Adrenal gland (tissue), 12 donors: ENCODE data around the gene JAGN1. TPM values are rescaled to one million over a fixed set of nuclear protein-coding genes. Genes with fewer than 3 reads are reported as not detected.
"Not testable (repeated sequence)": the region's sequence is repeated elsewhere in the genome, so short reads cannot be mapped to it uniquely, and the experiment has no call there.

ENCODE experiments used
- DNase-seq, 7 donors: peaks; one replicate each; pipeline ENCODE4 v3.0.0-alpha.2; 2019 to 2020
- H3K27ac ChIP-seq, 5 donors: fragments of 200-600 bp; sonication (generic) in 4 of 5; 1 replicate in 3 of 5; 2 replicates in 2 of 5; pipeline versions ENCODE4 v1.5.1 to v1.8.0; 2016 to 2020; ENCODE audit warnings: mild to moderate bottlenecking in 1 of 5
- H3K27me3 ChIP-seq: fragments of 200-600 bp; 2 replicates; pipeline ENCODE4 v1.8.0; 2021
- H3K36me3 ChIP-seq, 2 donors: fragments of 200-600 bp; replicated peaks in 1 of 2; 1 replicate in 1 of 2; 2 replicates in 1 of 2; pipeline versions ENCODE4 v1.5.1 to v1.8.0; 2018 to 2022
- H3K4me1 ChIP-seq, 2 donors: fragments of 200-600 bp; replicated peaks in 1 of 2; 1 replicate in 1 of 2; 2 replicates in 1 of 2; pipeline versions ENCODE4 v1.5.1 to v1.8.0; 2018 to 2021
- H3K4me3 ChIP-seq, 4 donors: fragments of 200-600 bp; sonication (generic) in 3 of 4; one replicate each; pipeline ENCODE4 v1.5.1; 2016 to 2018
- H3K9me3 ChIP-seq, 3 donors: fragments of 200-600 bp; sonication (generic) in 1 of 3; replicated peaks in 1 of 3; 1 replicate in 2 of 3; 2 replicates in 1 of 3; pipeline versions ENCODE4 v1.5.1 to v1.8.0; 2016 to 2021
- POLR2A ChIP-seq, 2 donors: fragments of 450-650 bp; IDR thresholded peaks; one replicate each; pipeline ENCODE4 v1.6.1; 2017; ENCODE audit warnings: antibody characterized with exemption in 2 of 2, mild to moderate bottlenecking in 2 of 2, moderate library complexity in 1 of 2
- WGBS, 4 donors: extraction: QIAGEN DNeasy Blood & Tissue Kit in 2 of 4; methylation state at CpG; one replicate each; pipeline versions ENCODE4 v1.1.5 to v1.1.7; 2013 to 2017; 5-methylcytosine and 5-hydroxymethylcytosine counted together
- intact Hi-C, 2 donors: fragments of 100-400 bp; cut with DNase I; formaldehyde crosslinking; loops; one replicate each; pipeline versions ENCODE4 v1.14.1 to v1.15.0; 2022 to 2023
- polyA plus RNA-seq, 3 donors: library from polyadenylated mRNA; stranded (reverse); fragments of 200-250 nt in 2 of 3; fragments of 350-450 nt in 1 of 3; fragmentation: Illumina TruSeq in 1 of 3; extraction: RNeasy Lipid Tissue Mini Kit (QIAGEN cat#74804) in 1 of 3; gene quantifications; one replicate each; pipeline ENCODE4 v1.2.3, GENCODE V29; 2013 to 2014
- total RNA-seq, 9 donors: library from RNA; depleted of rRNA in 4 of 9; stranded (reverse); fragments of >200 nt in 4 of 9; fragments of 120-200 nt in 1 of 9; fragmentation: NEBNext Ultra II Directional in 1 of 9; extraction: Animal tissue kit (Norgen Biotek cat#: 25700) in 1 of 9; gene quantifications; one replicate each; pipeline versions ENCODE4 v1.1.0 to v1.2.4, GENCODE V29; 2013 to 2023
- TF ChIP-seq, protein P1 (sequence below), 6 experiments: fragments of 450-650 bp in 4 of 6; fragments of 200-600 bp in 2 of 6; sonication (generic) in 1 of 6; IDR thresholded peaks; 1 replicate in 5 of 6; 2 replicates in 1 of 6; pipeline versions ENCODE4 v1.5.1 to v1.8.0; 2016 to 2021; ENCODE audit warnings: antibody characterized with exemption in 6 of 6, mild to moderate bottlenecking in 2 of 6, moderate library complexity in 1 of 6
- donor health status: healthy with polysubstance abuse.
- donor health status: Bipolar disorder and iron deficiency.
- donor health status: DM: yes; HTN: yes; CAD: no.
- donor health status: DM: no; HTN: no; CAD: no.
- donor health status: DM: no; HTN: no; CAD: no.
- donor health status: DM: yes; HTN: yes; CAD: no.

The JAGN1 gene
- total and polyA plus RNA-seq, 12 donors, result 31.4 to 116 (median 60.7) TPM

DNA sequence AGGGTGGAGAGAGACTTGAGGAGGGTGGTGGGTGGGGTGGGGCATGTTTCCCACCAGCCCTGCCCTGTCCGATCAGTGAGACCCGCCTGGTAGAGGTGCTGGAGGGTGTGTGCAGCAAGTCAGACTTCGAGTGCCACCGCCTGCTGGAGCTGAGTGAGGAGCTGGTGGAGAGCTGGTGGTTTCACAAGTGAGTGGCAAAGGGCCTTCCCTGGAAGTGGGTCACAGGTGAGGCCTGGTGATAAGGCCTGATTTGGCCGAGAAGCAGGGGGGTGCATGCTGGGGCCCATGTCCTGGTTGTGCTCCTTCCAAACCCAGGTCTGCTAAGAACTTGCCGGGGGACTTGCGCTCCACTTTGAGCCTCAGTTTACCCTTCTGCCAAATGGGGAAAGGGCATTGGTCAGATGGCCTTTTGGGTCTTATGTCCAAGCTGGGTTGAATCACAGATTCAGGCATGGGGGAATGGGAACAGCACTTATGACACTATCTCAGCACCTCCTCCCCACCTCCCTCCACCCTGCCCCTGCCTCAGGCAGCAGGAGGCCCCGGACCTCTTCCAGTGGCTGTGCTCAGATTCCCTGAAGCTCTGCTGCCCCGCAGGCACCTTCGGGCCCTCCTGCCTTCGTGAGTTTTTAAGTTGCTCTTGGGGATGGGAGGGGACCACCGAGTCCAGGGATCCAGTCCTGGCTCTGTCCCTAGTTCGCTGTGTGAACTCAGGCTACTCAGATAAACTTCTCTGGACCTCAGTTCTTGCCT is 47.3 kb downstream of the JAGN1 start:
- intact Hi-C loops, result no loop called here
- H3K36me3 ChIP-seq, result peaks cover 0 to 20% of the 10 kb centered on the region in 2 donors

DNA sequence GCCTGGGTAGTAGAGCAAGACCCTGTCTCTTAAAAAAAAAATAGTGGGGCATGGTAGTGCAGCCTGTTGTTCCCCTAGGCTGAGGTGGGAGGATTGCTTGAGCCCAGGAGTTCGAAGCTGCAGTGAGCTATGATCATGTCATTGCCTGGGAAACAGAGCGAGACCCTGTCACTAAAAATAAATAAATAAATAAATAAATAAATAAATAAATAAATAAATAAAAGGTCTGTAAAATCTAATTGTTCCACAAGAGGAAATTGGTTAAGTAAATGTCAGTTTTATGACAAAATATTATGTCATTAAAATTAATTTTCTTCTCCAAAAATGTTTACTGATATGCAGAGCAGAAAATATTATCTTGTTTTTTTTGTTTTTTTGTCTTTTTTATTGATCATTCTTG is 48.6 kb downstream of the JAGN1 start:
- intact Hi-C loops, result no loop called here
- Histone ChIP-seq H3K36me3 (peaks cover 0 to 20% of the 10 kb centered on the region in 2 donors), H3K9me3 (no peaks in the 10 kb centered on the region), H3K27ac (no peak overlapping the region), H3K27me3 (no peaks in the 10 kb centered on the region), H3K4me3 (no peak overlapping the region), H3K4me1 (peaks cover 15 to 16% of the 10 kb centered on the region in 2 donors)
- no peak for DNase-seq
- WGBS, 4 donors, result 94 to 98% (median 96%) methylated on average over 2 of the region's 2 CpGs
- TF ChIP-seq POLR2A (IDR thresholded peaks at IDR 0.05), result no peak

More for the DNA sequence above, 47.3 kb downstream of the JAGN1 start:
- no peaks in the 10 kb centered on the region for H3K27me3 ChIP-seq
- H3K4me3 ChIP-seq, result no peak overlapping the region
- DNase-seq, result no peak
- peaks cover 17 to 21% of the 10 kb centered on the region in 2 donors for H3K4me1 ChIP-seq
- H3K9me3 ChIP-seq, result no peaks in the 10 kb centered on the region
- no peak overlapping the region for H3K27ac ChIP-seq
- WGBS, 4 donors, result 91 to 96% (median 91%) methylated on average over 6 to 13 of the region's 13 CpGs
- no peak for TF ChIP-seq POLR2A (IDR thresholded peaks at IDR 0.05)
- TF ChIP-seq, protein P1, sequence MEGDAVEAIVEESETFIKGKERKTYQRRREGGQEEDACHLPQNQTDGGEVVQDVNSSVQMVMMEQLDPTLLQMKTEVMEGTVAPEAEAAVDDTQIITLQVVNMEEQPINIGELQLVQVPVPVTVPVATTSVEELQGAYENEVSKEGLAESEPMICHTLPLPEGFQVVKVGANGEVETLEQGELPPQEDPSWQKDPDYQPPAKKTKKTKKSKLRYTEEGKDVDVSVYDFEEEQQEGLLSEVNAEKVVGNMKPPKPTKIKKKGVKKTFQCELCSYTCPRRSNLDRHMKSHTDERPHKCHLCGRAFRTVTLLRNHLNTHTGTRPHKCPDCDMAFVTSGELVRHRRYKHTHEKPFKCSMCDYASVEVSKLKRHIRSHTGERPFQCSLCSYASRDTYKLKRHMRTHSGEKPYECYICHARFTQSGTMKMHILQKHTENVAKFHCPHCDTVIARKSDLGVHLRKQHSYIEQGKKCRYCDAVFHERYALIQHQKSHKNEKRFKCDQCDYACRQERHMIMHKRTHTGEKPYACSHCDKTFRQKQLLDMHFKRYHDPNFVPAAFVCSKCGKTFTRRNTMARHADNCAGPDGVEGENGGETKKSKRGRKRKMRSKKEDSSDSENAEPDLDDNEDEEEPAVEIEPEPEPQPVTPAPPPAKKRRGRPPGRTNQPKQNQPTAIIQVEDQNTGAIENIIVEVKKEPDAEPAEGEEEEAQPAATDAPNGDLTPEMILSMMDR (IDR thresholded peaks at IDR 0.05), result no peak

DNA sequence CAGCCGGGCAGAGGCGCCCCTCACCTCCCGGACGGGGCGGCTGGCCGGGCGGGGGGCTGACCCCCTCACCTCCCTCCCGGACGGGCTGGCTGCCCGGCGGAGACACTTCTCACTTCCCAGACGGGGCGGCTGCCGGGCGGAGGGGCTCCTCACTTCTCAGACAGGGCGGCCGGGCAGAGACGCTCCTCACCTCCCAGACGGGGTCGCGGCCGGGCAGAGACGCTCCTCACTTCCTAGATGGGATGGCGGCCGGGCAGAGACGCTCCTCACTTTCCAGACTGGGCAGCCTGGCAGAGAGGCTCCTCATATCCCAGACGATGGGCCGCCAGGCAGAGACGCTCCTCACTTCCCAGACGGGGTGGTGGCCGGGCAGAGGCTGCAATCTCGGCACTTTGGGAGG is 49.5 kb downstream of the JAGN1 start:
- intact Hi-C loops, result loop anchor here in 1 of 2 donors (10.0 kb wide), 1 partner anchor 215 kb away; no protein-coding TSS in a partner anchor

DNA sequence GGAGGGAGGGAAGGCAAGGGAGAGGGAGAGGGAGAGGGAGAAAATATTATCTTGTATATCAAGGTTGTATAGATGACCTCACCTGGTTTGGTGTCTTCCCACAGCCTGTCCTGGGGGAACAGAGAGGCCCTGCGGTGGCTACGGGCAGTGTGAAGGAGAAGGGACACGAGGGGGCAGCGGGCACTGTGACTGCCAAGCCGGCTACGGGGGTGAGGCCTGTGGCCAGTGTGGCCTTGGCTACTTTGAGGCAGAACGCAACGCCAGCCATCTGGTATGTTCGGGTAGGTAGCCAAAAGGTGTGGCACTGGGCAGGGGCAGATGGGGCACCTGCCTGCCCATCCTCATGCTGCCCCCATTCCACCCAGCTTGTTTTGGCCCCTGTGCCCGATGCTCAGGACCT is 50.3 kb downstream of the JAGN1 start:
- H3K36me3 ChIP-seq, result peaks cover 0 to 20% of the 10 kb centered on the region in 2 donors
- TF ChIP-seq, protein P1 (IDR thresholded peaks at IDR 0.05), result no peak
- TF ChIP-seq POLR2A (IDR thresholded peaks at IDR 0.05), result no peak
- no peak overlapping the region for H3K4me3 ChIP-seq
- H3K27ac ChIP-seq, result no peak overlapping the region
- no peaks in the 10 kb centered on the region for H3K9me3 ChIP-seq
- intact Hi-C loops, result loop anchor here in 1 of 2 donors (10.0 kb wide), 1 partner anchor 216 kb away; no protein-coding TSS in a partner anchor
- no peaks in the 10 kb centered on the region for H3K4me1 ChIP-seq
- WGBS, 4 donors, result 68 to 98% (median 88%) methylated on average over 6 to 10 of the region's 10 CpGs
- no peaks in the 10 kb centered on the region for H3K27me3 ChIP-seq
- DNase-seq, result no peak

More for the DNA sequence above, 49.5 kb downstream of the JAGN1 start:
- not testable (repeated sequence) for H3K9me3 ChIP-seq, DNase-seq, H3K27me3 ChIP-seq, H3K4me3 ChIP-seq, H3K4me1 ChIP-seq, H3K27ac ChIP-seq
- WGBS, 4 donors, result 80 to 94% (median 93%) methylated on average over 4 to 26 of the region's 32 CpGs; no CpG with 5 or more reads in 1 of the 4 donors
- peaks cover 0 to 20% of the 10 kb centered on the region in 2 donors for H3K36me3 ChIP-seq

DNA sequence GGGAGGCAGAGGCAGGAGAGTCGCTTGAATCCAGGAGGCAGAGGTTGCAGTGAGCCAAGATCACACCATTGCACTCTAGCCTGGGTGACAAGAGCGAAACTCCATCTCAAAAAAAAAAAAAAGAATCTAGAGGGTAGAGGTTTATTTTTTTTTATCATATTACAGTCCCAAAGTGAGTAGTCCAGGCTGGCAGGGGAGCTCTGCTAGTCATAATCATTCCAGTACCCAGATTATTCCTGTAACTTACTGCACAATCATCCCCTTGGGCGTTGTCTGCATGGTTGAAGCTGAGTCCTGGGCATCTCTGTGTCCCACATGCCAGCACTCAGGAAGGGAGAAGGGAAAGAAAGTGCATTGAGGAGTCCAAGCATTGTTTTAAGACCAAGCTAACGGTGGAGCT is 51.8 kb downstream of the JAGN1 start:
- H3K4me3 ChIP-seq, result no peak overlapping the region
- TF ChIP-seq, protein P1 (IDR thresholded peaks at IDR 0.05), result no peak
- TF ChIP-seq POLR2A (IDR thresholded peaks at IDR 0.05), result no peak
- H3K9me3 ChIP-seq, result no peaks in the 10 kb centered on the region
- intact Hi-C loops, result loop anchor here in 1 of 2 donors (10.0 kb wide), 1 partner anchor 217 kb away; no protein-coding TSS in a partner anchor
- WGBS, 4 donors, result 88 to 94% (median 92%) methylated on average over 4 of the region's 4 CpGs
- peaks cover 0 to 13% of the 10 kb centered on the region in 2 donors for H3K36me3 ChIP-seq
- no peak overlapping the region for H3K27ac ChIP-seq
- DNase-seq, result no peak
- H3K27me3 ChIP-seq, result no peaks in the 10 kb centered on the region
- H3K4me1 ChIP-seq, result peaks cover 0 to 13% of the 10 kb centered on the region in 2 donors
